Endothelial cell of umbilical vein (primary cell): ENCODE measurements around the gene NXPH4. TPM values are rescaled to one million over a fixed set of nuclear protein-coding genes. Genes with fewer than 3 reads are reported as not detected.

Experiments used
- BruUV-seq: library from RNA; stranded (reverse); fragments of 400-500 nt; replicated peaks from 2 replicates; lab custom pipeline; 2021; lab: Mats Ljungman, UMichigan
- CTCF ChIA-PET: fragments of 300-600, 350-600 bp; sonication (Branson Sonifier 250); formaldehyde crosslinking; loops from one replicate; lab custom pipeline; 2021; ENCODE audit warnings: antibody characterized with exemption, inconsistent platforms; lab: Charles Lee
- POLR2A ChIA-PET: fragments of 300-600, 350-600 bp; sonication (Branson Sonifier 250); formaldehyde crosslinking; loops from one replicate; lab custom pipeline; 2021; ENCODE audit warnings: antibody characterized with exemption, inconsistent platforms; lab: Charles Lee
- DNase-seq: peaks from one replicate; pipeline ENCODE4 v3.0.0-alpha.2; 2011; ENCODE audit warnings: low read depth, low spot score
- FAIRE-seq: peaks from 2 replicates; lab custom pipeline; 2011; peaks lifted over from hg19 to GRCh38; lab: Jason Lieb, UNC
- H2AFZ ChIP-seq: 2 replicates; pipeline ENCODE4 v1.6.0; 2012; ENCODE audit warnings: low read depth, low read length, control low read depth, inconsistent platforms
- H3K27ac ChIP-seq: 2 replicates; pipeline ENCODE4 v1.5.1; 2011; ENCODE audit warnings: low read depth, mild to moderate bottlenecking, control low read depth, low read length, moderate library complexity; ENCODE audit not compliant: insufficient read depth
- H3K27me3 ChIP-seq, 2 experiments: 2 replicates each; pipeline versions ENCODE4 v1.6.0 to v1.6.1; 2011; ENCODE audit warnings: low read length in 2 of 2, mixed read lengths in 1 of 2; ENCODE audit not compliant: control insufficient read depth in 2 of 2, insufficient read depth in 2 of 2
- H3K36me3 ChIP-seq, 2 experiments: 2 replicates in 1 of 2; 3 replicates in 1 of 2; pipeline ENCODE4 v1.5.1; 2011; ENCODE audit warnings: low read length in 2 of 2, mild to moderate bottlenecking in 1 of 2, moderate library complexity in 1 of 2; ENCODE audit not compliant: control insufficient read depth in 2 of 2, insufficient read depth in 2 of 2; ENCODE audit errors: extremely low read depth in 1 of 2
- H3K4me1 ChIP-seq: 3 replicates; pipeline ENCODE4 v1.5.1; 2011; ENCODE audit warnings: mild to moderate bottlenecking, low read length; ENCODE audit not compliant: control insufficient read depth, insufficient read depth; ENCODE audit errors: extremely low read depth
- H3K4me2 ChIP-seq: 2 replicates; pipeline ENCODE4 v1.6.1; 2011; ENCODE audit warnings: low read length, control low read depth, mixed read lengths; ENCODE audit not compliant: insufficient read depth
- H3K4me3 ChIP-seq, 3 experiments: fragments of 200-600 bp in 1 of 3; sonication (generic), shearing (Covaris generic) in 1 of 3; replicated peaks in 1 of 3; 2 replicates each; pipeline ENCODE4 v1.5.1; 2011 to 2016; ENCODE audit warnings: control low read depth in 3 of 3, low read length in 3 of 3, mild to moderate bottlenecking in 2 of 3, inconsistent platforms in 1 of 3, low read depth in 1 of 3, moderate library complexity in 1 of 3; ENCODE audit not compliant: insufficient read depth in 1 of 3
- H3K79me2 ChIP-seq: 2 replicates; pipeline ENCODE4 v1.6.0; 2012; ENCODE audit warnings: low read length, inconsistent platforms; ENCODE audit not compliant: control insufficient read depth, insufficient read depth
- H3K9ac ChIP-seq: replicated peaks from 2 replicates; pipeline ENCODE3; 2011; ENCODE audit warnings: low read length, control low read depth; ENCODE audit not compliant: insufficient read depth; ENCODE audit errors: extremely low read depth
- H3K9me1 ChIP-seq: replicated peaks from 3 replicates; pipeline ENCODE4 v1.6.0; 2011; ENCODE audit warnings: mild to moderate bottlenecking, low read length; ENCODE audit not compliant: control insufficient read depth, insufficient read depth; ENCODE audit errors: extremely low read depth
- H3K9me3 ChIP-seq: replicated peaks from 2 replicates; pipeline ENCODE4 v1.5.1; 2012; ENCODE audit warnings: low read length, inconsistent platforms; ENCODE audit not compliant: control insufficient read depth, insufficient read depth
- H4K20me1 ChIP-seq: replicated peaks from 2 replicates; pipeline ENCODE3; 2011; ENCODE audit warnings: mild to moderate bottlenecking, low read length; ENCODE audit not compliant: control insufficient read depth, insufficient read depth; ENCODE audit errors: extremely low read depth
- EZH2 ChIP-seq: IDR thresholded peaks from 2 replicates; pipeline ENCODE4 v1.6.1; 2012; ENCODE audit warnings: borderline replicate concordance, low read depth, mild to moderate bottlenecking, moderate library complexity, low read length, inconsistent platforms; ENCODE audit not compliant: severe bottlenecking
- FOS ChIP-seq: IDR thresholded peaks from 2 replicates; pipeline ENCODE4 v1.6.1; 2011; ENCODE audit warnings: mild to moderate bottlenecking, low read length, moderate library complexity, borderline replicate concordance; ENCODE audit not compliant: insufficient read depth
- GATA2 ChIP-seq: IDR thresholded peaks from 2 replicates; pipeline ENCODE4 v1.7.0; 2011; ENCODE audit warnings: low read depth, mild to moderate bottlenecking, moderate library complexity, mixed read lengths, low read length; ENCODE audit not compliant: insufficient read length, insufficient read depth
- JUN ChIP-seq: IDR thresholded peaks from 2 replicates; pipeline ENCODE4 v1.6.1; 2011; ENCODE audit warnings: borderline replicate concordance, low read depth; ENCODE audit not compliant: insufficient read length, insufficient read depth
- MYC ChIP-seq: IDR thresholded peaks from one replicate; pipeline ENCODE4 v1.6.1; 2011; ENCODE audit warnings: mild to moderate bottlenecking, low read depth, low read length
- POLR2A ChIP-seq: IDR thresholded peaks from 2 replicates; pipeline ENCODE4 v1.6.1; 2012; ENCODE audit warnings: low read depth, mild to moderate bottlenecking, control low read depth, low read length
- POLR2AphosphoS5 ChIP-seq: IDR thresholded peaks from 2 replicates; pipeline ENCODE4 v1.6.1; 2012; ENCODE audit warnings: low read depth, mild to moderate bottlenecking, control low read depth, low read length, moderate library complexity; ENCODE audit not compliant: insufficient read depth
- dilution Hi-C: fragments of 300-500 bp; cut with MboI; formaldehyde crosslinking; loops from one replicate; pipeline ENCODE4 v1.15.0; 2019; ENCODE audit warnings: low sequenced_read_pairs; ENCODE audit not compliant: extremely low pct_ligation_motif_present
- intact Hi-C: fragments of 100-400 bp; cut with micrococcal nuclease; formaldehyde crosslinking; loops from one replicate; pipeline ENCODE4 v1.10.0; 2022
- polyA plus RNA-seq, 4 experiments: library from polyadenylated mRNA; depleted of rRNA in 3 of 4; stranded (reverse) in 3 of 4; unstranded in 1 of 4; fragments of >200 nt; gene quantifications; 2 replicates each; pipeline versions ENCODE4 v1.2.1 to v1.2.3, GENCODE V29; 2011 to 2012; ENCODE audit warnings: missing spikeins in 1 of 4
- total RNA-seq: library from RNA; stranded (reverse); gene quantifications from 2 replicates; pipeline ENCODE4 v1.2.3, GENCODE V29; 2021
- TF ChIP-seq, protein P1 (sequence below), 2 donors: IDR thresholded peaks; 1 replicate in 1 of 2; 2 replicates in 1 of 2; pipeline ENCODE4 v1.5.1; 2011; ENCODE audit warnings: low read length in 2 of 2, mild to moderate bottlenecking in 2 of 2, moderate library complexity in 2 of 2, control low read depth in 1 of 2, inconsistent platforms in 1 of 2, low read depth in 1 of 2; ENCODE audit not compliant: insufficient read depth in 1 of 2; ENCODE audit errors: extremely low read depth in 1 of 2
- TF ChIP-seq, protein P2 (sequence below): IDR thresholded peaks from 2 replicates; pipeline ENCODE4 v1.6.1; 2011; ENCODE audit not compliant: insufficient read depth, insufficient read length

NXPH4 gene
- total and polyA plus RNA-seq, 2 donors (not counting 3 experiments of a cell fraction or from before 2014, with no cell fraction given), result 0.07 TPM; not detected in 1

DNA sequence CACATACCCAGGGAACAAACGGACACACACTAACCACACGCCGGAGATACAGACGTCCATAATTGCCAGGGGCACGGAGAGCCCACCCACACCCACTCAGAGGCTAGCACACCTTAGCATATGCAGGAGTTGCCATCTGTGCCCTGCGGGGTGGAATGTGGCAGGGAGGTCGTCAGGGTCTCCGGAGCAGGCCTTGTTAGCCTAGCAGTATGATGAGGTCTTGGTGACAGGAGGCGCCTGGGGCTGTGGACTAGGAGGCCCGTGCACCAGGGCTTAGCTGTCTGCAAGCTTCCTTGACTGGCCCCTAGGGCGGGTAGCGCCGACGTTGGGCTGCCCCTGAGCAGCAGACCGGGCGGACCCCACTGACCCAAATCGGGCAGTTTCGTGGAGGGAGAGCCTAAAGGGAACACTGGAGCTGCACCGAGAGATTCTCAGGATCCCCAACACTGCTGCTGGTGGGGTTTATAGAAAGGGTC lies 24.4 kb downstream of the NXPH4 start:
- Histone ChIP-seq H3K9me1 (no peaks in the 10 kb centered on the region), H3K79me2 (no peaks in the 10 kb centered on the region), H3K27me3 (peaks cover 58% of the 10 kb centered on the region in 2 experiments), H3K4me1 (peaks cover 28% of the 10 kb centered on the region), H3K4me2 (no peak overlapping the region), H4K20me1 (no peaks in the 10 kb centered on the region), H3K9me3 (no peaks in the 10 kb centered on the region), H3K4me3 (no peak overlapping the region), H3K9ac (no peak overlapping the region), H3K36me3 (no peaks in the 10 kb centered on the region), H3K27ac (no peak overlapping the region), H2AFZ (no peak overlapping the region)
- ChIA-PET POLR2A (interaction anchor here (1.1 kb wide), 1 partner anchor 12 kb away, joined by 3 read pairs; the partner anchor contains the start of gene SHMT2), CTCF (interaction anchor here (0.9 to 10.7 kb wide), 8 partner anchors 10 to 239 kb away, joined by 3 to 214 read pairs (median 36); partner anchors contain the start of genes NXPH4, SHMT2 and STAC3)
- dilution Hi-C loops (no loop called here), intact Hi-C loops (loop anchor here (5.0 kb wide), 2 partner anchors 114 to 129 kb away; partner anchors contain the start of genes LRP1 and STAT6)
- no peak for FAIRE-seq
- DNase-seq, result no peak
- TF ChIP-seq EZH2, result no peak
- no peak for TF ChIP-seq JUN
- TF ChIP-seq MYC, result no peak
- TF ChIP-seq, protein P1, sequence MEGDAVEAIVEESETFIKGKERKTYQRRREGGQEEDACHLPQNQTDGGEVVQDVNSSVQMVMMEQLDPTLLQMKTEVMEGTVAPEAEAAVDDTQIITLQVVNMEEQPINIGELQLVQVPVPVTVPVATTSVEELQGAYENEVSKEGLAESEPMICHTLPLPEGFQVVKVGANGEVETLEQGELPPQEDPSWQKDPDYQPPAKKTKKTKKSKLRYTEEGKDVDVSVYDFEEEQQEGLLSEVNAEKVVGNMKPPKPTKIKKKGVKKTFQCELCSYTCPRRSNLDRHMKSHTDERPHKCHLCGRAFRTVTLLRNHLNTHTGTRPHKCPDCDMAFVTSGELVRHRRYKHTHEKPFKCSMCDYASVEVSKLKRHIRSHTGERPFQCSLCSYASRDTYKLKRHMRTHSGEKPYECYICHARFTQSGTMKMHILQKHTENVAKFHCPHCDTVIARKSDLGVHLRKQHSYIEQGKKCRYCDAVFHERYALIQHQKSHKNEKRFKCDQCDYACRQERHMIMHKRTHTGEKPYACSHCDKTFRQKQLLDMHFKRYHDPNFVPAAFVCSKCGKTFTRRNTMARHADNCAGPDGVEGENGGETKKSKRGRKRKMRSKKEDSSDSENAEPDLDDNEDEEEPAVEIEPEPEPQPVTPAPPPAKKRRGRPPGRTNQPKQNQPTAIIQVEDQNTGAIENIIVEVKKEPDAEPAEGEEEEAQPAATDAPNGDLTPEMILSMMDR (IDR thresholded peaks at IDR 0.05; ENCODE audit: extremely low read depth in 1 of 2, insufficient read depth in 1 of 2, low read depth in 1 of 2, low read length in 2 of 2), result no peak
- TF ChIP-seq GATA2, result no peak
- no peak for TF ChIP-seq POLR2A
- TF ChIP-seq POLR2AphosphoS5, result no peak
- no peak for TF ChIP-seq FOS
- TF ChIP-seq, protein P2, sequence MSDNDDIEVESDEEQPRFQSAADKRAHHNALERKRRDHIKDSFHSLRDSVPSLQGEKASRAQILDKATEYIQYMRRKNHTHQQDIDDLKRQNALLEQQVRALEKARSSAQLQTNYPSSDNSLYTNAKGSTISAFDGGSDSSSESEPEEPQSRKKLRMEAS, result no peak
- BruUV-seq, result no TSS peak
